Brain microvascular endothelial cell (primary cell): ENCODE results near the gene INPP4B.
A peak's percentile ranks its signal among the peaks of the same experiment; 100 is the strongest.

Experiments used
- DNase-seq: peaks from one replicate; pipeline ENCODE4 v3.0.0-alpha.2; 2020
- H3K27ac ChIP-seq: fragments of 250-450 bp; sonication (Bioruptor Pico); 2 replicates; pipeline ENCODE4 v1.5.1; 2020; ENCODE audit warnings: mild to moderate bottlenecking, moderate library complexity
- H3K27me3 ChIP-seq: fragments of 250-450 bp; sonication (Bioruptor Pico); replicated peaks from 2 replicates; pipeline ENCODE4 v1.5.1; 2020; ENCODE audit warnings: mild to moderate bottlenecking
- H3K36me3 ChIP-seq: fragments of 250-450 bp; sonication (Bioruptor Pico); replicated peaks from 2 replicates; pipeline ENCODE4 v1.5.1; 2020; ENCODE audit warnings: mild to moderate bottlenecking
- H3K4me3 ChIP-seq: 2 replicates; pipeline ENCODE4 v1.5.1; 2011; ENCODE audit warnings: low read depth, mild to moderate bottlenecking, control low read depth, low read length, moderate library complexity
- in situ Hi-C: cut with HindIII; loops from 2 replicates; pipeline ENCODE4 v1.10.0; 2017; ENCODE audit warnings: low sequenced_read_pairs, low pct_ligation_motif_present
- TF ChIP-seq, protein P1 (sequence below): IDR thresholded peaks from 2 replicates; pipeline ENCODE4 v1.5.1; 2011; ENCODE audit warnings: low read depth, mild to moderate bottlenecking, moderate library complexity, low read length, control low read depth, inconsistent platforms; ENCODE audit errors: missing control alignments

INPP4B gene

DNA sequence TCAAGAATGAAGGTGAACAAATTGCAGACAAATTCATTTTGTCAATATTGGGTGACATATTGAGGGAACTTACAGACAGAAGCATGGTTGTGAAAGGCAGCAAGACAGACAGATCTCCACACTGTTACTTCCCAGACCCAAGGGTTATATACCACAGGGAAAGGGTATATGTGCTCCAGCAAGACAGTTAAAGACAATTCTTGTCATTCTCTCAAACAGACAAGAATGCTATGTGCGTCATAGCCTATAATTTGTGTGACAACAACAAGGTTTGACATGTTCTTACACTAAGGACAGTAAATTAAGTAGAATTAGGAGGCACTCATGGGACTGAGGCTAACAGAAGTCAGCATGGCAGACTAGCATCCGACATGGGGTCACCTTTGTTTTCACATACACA lies 214.3 kb downstream of the INPP4B start:
- H3K4me3 ChIP-seq = no peak overlapping the region
- no peak for DNase-seq
- H3K36me3 ChIP-seq = no peaks in the 10 kb centered on the region
- no peaks in the 10 kb centered on the region for H3K27me3 ChIP-seq
- in situ Hi-C loops = no loop called here
- TF ChIP-seq, protein P1, sequence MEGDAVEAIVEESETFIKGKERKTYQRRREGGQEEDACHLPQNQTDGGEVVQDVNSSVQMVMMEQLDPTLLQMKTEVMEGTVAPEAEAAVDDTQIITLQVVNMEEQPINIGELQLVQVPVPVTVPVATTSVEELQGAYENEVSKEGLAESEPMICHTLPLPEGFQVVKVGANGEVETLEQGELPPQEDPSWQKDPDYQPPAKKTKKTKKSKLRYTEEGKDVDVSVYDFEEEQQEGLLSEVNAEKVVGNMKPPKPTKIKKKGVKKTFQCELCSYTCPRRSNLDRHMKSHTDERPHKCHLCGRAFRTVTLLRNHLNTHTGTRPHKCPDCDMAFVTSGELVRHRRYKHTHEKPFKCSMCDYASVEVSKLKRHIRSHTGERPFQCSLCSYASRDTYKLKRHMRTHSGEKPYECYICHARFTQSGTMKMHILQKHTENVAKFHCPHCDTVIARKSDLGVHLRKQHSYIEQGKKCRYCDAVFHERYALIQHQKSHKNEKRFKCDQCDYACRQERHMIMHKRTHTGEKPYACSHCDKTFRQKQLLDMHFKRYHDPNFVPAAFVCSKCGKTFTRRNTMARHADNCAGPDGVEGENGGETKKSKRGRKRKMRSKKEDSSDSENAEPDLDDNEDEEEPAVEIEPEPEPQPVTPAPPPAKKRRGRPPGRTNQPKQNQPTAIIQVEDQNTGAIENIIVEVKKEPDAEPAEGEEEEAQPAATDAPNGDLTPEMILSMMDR = no peak
- H3K27ac ChIP-seq = no peak overlapping the region

DNA sequence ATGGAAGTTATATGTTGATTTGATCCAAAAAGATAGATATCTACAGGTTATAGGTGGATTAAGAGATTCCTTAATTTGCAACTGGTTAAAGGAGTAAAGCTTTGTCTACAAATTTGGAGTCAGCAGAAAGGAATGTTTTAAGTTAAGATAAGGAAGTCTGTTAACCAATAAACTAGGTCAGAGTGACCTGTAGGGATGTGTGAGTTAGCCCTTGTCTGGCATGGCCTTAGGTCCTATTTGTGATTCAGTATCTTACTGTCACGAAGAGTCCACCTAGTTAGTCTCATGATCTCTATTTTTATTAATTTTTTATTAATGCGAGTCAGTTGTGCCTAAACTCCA lies 230.8 kb downstream of the INPP4B start:
- Histone ChIP-seq H3K36me3 (no peaks in the 10 kb centered on the region), H3K4me3 (no peak overlapping the region), H3K27me3 (no peaks in the 10 kb centered on the region), H3K27ac (peak overlapping the region; percentile 90)
- in situ Hi-C loops = no loop called here
- DNase-seq = peak; percentile 81
- TF ChIP-seq, protein P1 = no peak

DNA sequence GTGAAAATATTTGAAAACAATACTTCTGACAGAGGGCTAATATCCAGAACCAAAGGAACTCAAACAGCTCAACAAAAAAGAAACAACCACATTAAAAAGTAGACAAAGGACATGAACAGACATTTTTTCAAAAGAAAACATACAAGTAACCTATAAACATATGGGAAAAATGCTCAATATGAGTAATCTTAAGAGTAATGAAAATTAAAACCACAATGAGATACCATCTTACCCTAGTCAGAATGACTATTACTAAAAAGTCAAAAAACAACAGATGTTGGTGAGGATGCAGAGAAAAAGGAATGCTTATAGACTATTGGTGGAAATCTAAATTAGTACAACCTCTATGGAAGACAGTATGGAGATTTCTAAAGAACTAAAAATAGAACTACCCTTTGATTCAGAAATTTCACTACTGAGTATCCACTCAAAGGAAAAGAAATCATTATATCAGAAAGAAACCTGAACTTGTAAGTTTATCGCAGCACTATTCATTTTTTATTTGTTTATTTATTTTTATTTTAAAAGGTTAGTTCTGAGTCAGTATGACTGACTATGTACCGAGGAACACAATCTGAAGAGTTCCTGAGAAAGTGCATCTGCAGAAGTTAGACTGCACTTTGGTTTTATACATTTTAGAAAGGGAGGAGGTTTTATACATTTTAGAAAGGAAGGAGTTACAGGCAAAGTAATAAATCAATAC lies 231.3 kb downstream of the INPP4B start:
- Histone ChIP-seq H3K27me3 (no peaks in the 10 kb centered on the region), H3K4me3 (no peak overlapping the region), H3K36me3 (no peaks in the 10 kb centered on the region), H3K27ac (peak overlapping the region; percentile 90)
- DNase-seq = no peak
- TF ChIP-seq, protein P1 = no peak
- in situ Hi-C loops = no loop called here

DNA sequence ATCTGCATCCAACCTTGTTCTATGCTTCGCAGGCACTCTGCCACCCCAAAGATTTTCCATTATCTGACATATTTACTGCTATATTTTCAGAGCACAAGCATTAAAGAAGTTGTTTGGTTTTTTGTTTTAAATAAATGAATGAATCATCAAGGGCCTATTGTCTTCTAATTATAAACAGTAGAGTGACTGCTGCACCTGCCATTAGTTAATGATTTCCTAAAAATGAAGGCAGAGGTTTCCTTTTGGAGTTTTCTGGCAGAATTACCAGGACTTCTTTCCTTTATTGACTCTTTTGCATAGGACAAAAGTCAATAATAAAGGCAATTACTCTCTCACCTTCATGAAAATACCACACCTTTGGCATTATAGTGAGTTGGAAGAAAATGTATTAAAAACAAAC lies 238.1 kb downstream of the INPP4B start:
- Histone ChIP-seq H3K27ac (no peak overlapping the region), H3K27me3 (no peaks in the 10 kb centered on the region), H3K36me3 (no peaks in the 10 kb centered on the region), H3K4me3 (no peak overlapping the region)
- in situ Hi-C loops = no loop called here
- TF ChIP-seq, protein P1 = no peak
- DNase-seq = no peak

DNA sequence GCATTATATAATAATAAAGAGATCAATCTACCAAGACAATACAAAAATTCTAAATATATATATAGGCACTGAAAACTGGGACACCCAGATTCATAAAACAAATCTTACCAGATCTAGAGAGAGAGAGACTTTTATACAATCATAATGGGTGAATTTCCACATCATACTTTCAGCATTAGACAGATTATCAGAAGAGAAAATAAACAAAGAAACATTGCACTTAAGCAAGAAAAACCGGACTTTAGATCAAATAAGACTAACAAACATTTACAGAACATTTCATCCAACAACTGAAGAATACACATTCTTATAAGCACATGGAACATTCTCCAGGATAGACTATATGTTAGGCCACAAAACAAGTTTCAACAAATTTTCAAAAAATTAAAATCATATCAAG lies 245.1 kb downstream of the INPP4B start:
- no peaks in the 10 kb centered on the region for H3K36me3 ChIP-seq
- in situ Hi-C loops = no loop called here
- TF ChIP-seq, protein P1 = no peak

DNA sequence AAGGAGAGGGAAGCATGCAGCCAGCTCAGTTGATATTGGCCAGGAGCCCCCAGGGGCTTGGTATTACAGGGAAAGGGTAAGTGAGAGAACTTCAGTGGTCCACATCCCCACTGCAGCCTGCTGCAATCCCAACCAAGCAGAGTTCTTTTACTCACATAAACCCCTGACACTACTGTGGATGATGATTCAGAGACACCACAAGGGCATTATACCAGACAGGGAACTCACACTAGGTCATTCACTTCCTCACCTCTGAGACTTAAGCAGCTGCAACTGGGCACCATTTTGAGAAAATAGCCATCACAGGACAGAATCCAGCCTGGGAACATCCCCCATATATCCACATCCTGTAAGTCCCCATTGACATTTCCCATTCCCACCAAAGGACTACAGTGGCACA lies 248.0 kb downstream of the INPP4B start:
- H3K27me3 ChIP-seq = no peaks in the 10 kb centered on the region
- H3K36me3 ChIP-seq = no peaks in the 10 kb centered on the region
- TF ChIP-seq, protein P1 = no peak
- no peak overlapping the region for H3K4me3 ChIP-seq
- DNase-seq = no peak
- in situ Hi-C loops = no loop called here
- no peak overlapping the region for H3K27ac ChIP-seq

More for the DNA sequence above, 245.1 kb downstream of the INPP4B start:
- Histone ChIP-seq H3K27ac (no peak overlapping the region), H3K4me3 (no peak overlapping the region), H3K27me3 (no peaks in the 10 kb centered on the region)
- no peak for DNase-seq
